Fibroblast of lung (primary cell): ENCODE results near the gene LRP2BP.

ENCODE experiments used
- EZH2 ChIP-seq: IDR thresholded peaks from 2 replicates; pipeline ENCODE4 v1.5.1; 2012; ENCODE audit warnings: low read length, control low read depth, mild to moderate bottlenecking; ENCODE audit errors: missing control alignments
- TF ChIP-seq, protein P1 (sequence below), 2 donors: IDR thresholded peaks in 1 of 2; conservative IDR thresholded peaks in 1 of 2; 1 replicate in 1 of 2; 2 replicates in 1 of 2; pipeline ENCODE4 v1.5.1; 2011 to 2012; ENCODE audit warnings: low read length in 2 of 2, control low read depth in 1 of 2, inconsistent platforms in 1 of 2, low read depth in 1 of 2, mild to moderate bottlenecking in 1 of 2

DNA sequence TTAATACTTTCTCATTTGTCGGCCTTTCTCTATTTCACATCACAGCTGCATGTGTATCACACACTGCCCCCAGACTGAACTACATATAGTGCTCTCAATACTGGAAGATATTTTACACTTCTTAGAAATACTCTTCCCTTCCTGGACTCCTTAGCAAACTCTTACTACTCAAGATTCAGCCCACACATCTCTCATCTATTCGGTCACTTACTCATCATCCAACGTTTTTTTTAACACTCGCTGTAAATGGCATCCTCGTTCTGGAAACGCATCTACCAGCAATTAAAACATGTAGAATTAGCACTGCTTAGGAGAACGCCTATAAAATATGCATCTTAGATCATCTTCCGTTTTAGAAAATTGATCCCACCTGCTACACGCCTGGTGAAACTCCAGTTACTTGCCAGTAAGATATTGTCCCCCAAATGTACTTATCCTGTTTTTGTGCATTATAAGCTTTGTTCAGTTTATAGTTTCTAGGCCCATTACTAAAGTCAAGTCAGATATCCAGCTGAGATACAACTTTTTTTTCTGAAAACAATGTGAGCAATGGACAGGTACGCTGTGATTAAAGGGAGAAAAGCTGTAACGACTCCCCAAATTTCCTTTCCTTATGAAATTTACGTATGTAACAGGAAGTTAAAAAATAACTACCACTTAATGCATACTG, 1.0 kb downstream of the LRP2BP start:
- TF ChIP-seq, protein P1, sequence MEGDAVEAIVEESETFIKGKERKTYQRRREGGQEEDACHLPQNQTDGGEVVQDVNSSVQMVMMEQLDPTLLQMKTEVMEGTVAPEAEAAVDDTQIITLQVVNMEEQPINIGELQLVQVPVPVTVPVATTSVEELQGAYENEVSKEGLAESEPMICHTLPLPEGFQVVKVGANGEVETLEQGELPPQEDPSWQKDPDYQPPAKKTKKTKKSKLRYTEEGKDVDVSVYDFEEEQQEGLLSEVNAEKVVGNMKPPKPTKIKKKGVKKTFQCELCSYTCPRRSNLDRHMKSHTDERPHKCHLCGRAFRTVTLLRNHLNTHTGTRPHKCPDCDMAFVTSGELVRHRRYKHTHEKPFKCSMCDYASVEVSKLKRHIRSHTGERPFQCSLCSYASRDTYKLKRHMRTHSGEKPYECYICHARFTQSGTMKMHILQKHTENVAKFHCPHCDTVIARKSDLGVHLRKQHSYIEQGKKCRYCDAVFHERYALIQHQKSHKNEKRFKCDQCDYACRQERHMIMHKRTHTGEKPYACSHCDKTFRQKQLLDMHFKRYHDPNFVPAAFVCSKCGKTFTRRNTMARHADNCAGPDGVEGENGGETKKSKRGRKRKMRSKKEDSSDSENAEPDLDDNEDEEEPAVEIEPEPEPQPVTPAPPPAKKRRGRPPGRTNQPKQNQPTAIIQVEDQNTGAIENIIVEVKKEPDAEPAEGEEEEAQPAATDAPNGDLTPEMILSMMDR (conservative IDR thresholded peaks at IDR 0.05 in 1 of 2, IDR thresholded peaks at IDR 0.05 in 1 of 2; ENCODE audit: low read depth in 1 of 2, low read length in 2 of 2): no peak
- TF ChIP-seq EZH2: no peak
